GM10248 (cell line): Measurements from ENCODE around the gene ACTR3.
"Not testable (repeated sequence)": the region's sequence is repeated elsewhere in the genome, so short reads cannot be mapped to it uniquely, and the experiment has no call there.

Experiments
- CTCF ChIA-PET: fragments of 300-600 bp; sonication (Branson Sonifier 250); formaldehyde crosslinking; extraction: SDS; loops from one replicate; lab custom pipeline; 2021; ENCODE audit warnings: antibody characterized with exemption; lab: Yijun Ruan, JAX
- POLR2A ChIA-PET: fragments of 350-650 bp; sonication (Branson Sonifier 250); formaldehyde crosslinking; extraction: SDS; loops from one replicate; lab custom pipeline; 2020; ENCODE audit warnings: antibody characterized with exemption; lab: Yijun Ruan, JAX
- DNase-seq: peaks from one replicate; pipeline ENCODE4 v3.0.0; 2012; ENCODE audit errors: extremely low spot score
- CTCF ChIP-seq: IDR thresholded peaks from 2 replicates; pipeline ENCODE4 v1.5.1; 2012; ENCODE audit warnings: mild to moderate bottlenecking, low read depth; ENCODE audit errors: extremely low read depth, missing control alignments, control extremely low read depth

The ACTR3 gene

GRCh38 chr2:113940891-113941290 lies 51.0 kb downstream of the ACTR3 start:
- CTCF ChIA-PET = interaction anchor here (1.0 kb wide), 1 partner anchor 9 kb away, joined by 3 read pairs; no protein-coding TSS in a partner anchor
- DNase-seq = no peak
- no peak for TF ChIP-seq CTCF
- POLR2A ChIA-PET = no interaction called here

GRCh38 chr2:113945784-113946183 lies 55.9 kb downstream of the ACTR3 start:
- CTCF ChIA-PET = interaction anchor here (2.0 to 3.9 kb wide), 3 partner anchors 14 to 20 kb away, joined by 7 to 12 read pairs (median 10); no protein-coding TSS in a partner anchor
- DNase-seq, POLR2A ChIA-PET: not testable (repeated sequence)

GRCh38 chr2:113950906-113951305 lies 61.0 kb downstream of the ACTR3 start:
- CTCF ChIA-PET = interaction anchor here (1.1 to 2.9 kb wide), 2 partner anchors 9 to 15 kb away, joined by 3 to 12 read pairs; no protein-coding TSS in a partner anchor
- POLR2A ChIA-PET, DNase-seq: not testable (repeated sequence)

- no peak for DNase-seq
- ChIA-PET CTCF (interaction anchor here (1.4 to 3.0 kb wide), 3 partner anchors 12 to 16 kb away, joined by 3 to 10 read pairs (median 7); no protein-coding TSS in a partner anchor), POLR2A (no interaction called here)
- TF ChIP-seq CTCF = no peak
Measured at GRCh38 chr2:113961000-113961399, 71.1 kb downstream of the ACTR3 start.

- DNase-seq = no peak
- TF ChIP-seq CTCF = no peak
- ChIA-PET CTCF (interaction anchor here (0.9 to 1.0 kb wide), 2 partner anchors 10 to 13 kb away, joined by 3 read pairs; no protein-coding TSS in a partner anchor), POLR2A (no interaction called here)
Measured at GRCh38 chr2:113962692-113963480, 73.0 kb downstream of the ACTR3 start.

GRCh38 chr2:113963965-113964364 lies 74.1 kb downstream of the ACTR3 start:
- no peak for TF ChIP-seq CTCF
- ChIA-PET CTCF (interaction anchor here (0.9 to 1.3 kb wide), 2 partner anchors 13 to 14 kb away, joined by 3 read pairs; no protein-coding TSS in a partner anchor), POLR2A (no interaction called here)
- DNase-seq = no peak

- no peak for TF ChIP-seq CTCF
- ChIA-PET CTCF (interaction anchor here (1.3 to 3.0 kb wide), 6 partner anchors 8 to 587 kb away, joined by 3 to 16 read pairs (median 12); no protein-coding TSS in a partner anchor), POLR2A (no interaction called here)
Measured at GRCh38 chr2:113964436-113964835, 74.5 kb downstream of the ACTR3 start.

More at GRCh38 chr2:113964436-113964835, 74.5 kb downstream of the ACTR3 start:
- DNase-seq = no peak
